Measurements from ENCODE around the gene COX6B2.

COX6B2 gene

DNA sequence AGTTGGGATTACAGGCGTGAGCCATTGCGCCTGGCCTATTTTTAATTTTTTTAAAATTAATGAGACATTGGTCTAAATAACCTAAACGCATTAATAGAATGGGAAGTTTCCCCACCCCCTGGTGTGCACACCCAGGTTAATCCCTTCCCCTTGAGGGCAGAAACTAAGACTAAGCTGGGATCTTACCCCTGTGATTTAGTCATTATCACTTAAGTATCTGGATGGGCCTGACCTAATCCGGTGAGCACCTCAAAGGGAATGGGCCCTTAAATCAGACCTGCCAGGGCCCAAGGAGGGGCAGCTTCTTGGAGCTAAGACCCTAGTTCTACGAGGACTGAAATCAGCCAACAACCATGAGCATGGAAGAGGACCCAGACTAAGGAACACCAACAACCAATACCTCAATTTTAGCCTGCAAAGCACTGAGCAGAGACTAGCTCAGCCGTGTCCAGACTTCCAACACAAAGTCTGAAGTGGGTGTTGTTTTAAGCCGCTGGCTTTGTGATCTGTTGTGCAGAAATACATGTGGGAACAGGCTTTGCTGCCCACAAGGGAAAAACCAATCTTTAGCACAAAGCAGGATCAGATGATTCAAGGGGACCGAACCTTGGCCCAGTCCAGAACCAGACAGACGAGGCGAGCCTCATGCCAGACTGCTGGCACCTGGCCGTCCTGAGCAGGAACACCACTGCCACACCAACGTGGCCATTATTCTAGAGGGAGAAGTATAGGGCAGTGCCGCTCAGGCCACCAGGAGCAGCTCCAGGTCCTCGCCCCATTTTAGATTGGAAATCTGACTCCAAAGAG is 46.0 kb upstream of the COX6B2 start:
- TF ChIP-seq ZNF660 (tag by site-specific recombination; IDR thresholded peaks at IDR 0.05) (peak; percentile 9; the same call in 1 of the 2 replicates), ZNF10 (tag by site-specific recombination; IDR thresholded peaks at IDR 0.05) (peak; percentile 99), ZFHX2 (tag by site-specific recombination; conservative IDR thresholded peaks at IDR 0.05) (no peak), ZBTB21 (tag by site-specific recombination; IDR thresholded peaks at IDR 0.05) (no peak), ZNF521 (tag by site-specific recombination; IDR thresholded peaks at IDR 0.05) (no peak), ZNF664 (tag by site-specific recombination; IDR thresholded peaks at IDR 0.05) (peak; percentile 47; the same call in 1 of the 2 replicates), ZNF600 (tag by site-specific recombination; IDR thresholded peaks at IDR 0.05) (peak; percentile 80)
- POLR2A ChIA-PET: interaction anchor here (0.8 to 3.9 kb wide), 12 partner anchors 7 to 259 kb away, joined by 3 to 62 read pairs (median 4); partner anchors contain the start of genes HSPBP1, KMT5C, RPL28 and UBE2S
- Histone ChIP-seq H3K9me3 (ENCODE audit: control insufficient read depth, insufficient read depth, low read depth, low read length) (no peaks in the 10 kb centered on the region), H3K36me3 (ENCODE audit: control insufficient read depth in 2 of 2, insufficient read depth in 1 of 2, low read length in 2 of 2) (peaks cover 36 to 49% of the 10 kb centered on the region in 2 experiments), H3K4me1 (ENCODE audit: control insufficient read depth, insufficient read depth, low read length) (no peaks in the 10 kb centered on the region; the same call in 1 of the 2 replicates), H3K4me3 (ENCODE audit: low read depth, low read length) (no peak overlapping the region), H3K27ac (ENCODE audit: extremely low read depth, low read depth, low read length) (peak overlapping the region; percentile 11; the same call in 1 of the 2 replicates)
- CTCF ChIA-PET: interaction anchor here (0.9 to 1.5 kb wide), 2 partner anchors 80 to 259 kb away, joined by 3 to 4 read pairs; no protein-coding TSS in a partner anchor

DNA sequence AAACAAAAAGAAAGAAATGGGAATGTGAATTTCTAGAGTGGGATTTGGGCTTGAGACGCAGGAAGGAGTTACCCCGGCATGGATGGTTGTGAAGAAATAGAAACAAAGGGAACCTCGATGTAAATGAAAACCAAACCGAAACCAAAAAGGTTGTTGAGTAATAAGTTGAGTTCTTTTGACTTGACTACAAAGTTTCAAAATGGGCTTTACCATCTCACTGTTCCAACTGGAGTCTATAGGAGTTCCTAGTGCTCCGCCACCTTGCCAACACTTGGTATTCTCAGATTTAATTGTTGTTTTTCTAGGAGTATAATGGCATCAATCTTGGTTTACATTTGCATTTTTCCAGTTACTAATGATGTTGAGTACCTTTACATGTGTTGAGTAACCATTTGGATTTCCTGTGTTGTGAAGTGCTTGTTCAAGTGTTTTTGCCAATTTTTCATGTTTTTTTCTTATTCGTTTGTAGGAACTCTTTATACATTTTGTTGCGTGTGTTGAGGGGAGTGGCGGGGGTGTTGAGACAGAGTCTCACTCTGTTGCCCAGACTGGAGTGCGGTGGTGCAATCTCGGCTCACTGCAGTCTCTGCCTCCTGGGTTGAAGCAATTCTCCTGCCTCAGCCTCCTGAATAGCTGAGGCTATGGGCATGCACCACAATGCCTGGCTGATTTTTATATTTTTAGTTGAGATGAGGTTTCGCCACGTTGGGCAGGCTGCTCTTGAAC is 43.8 kb upstream of the COX6B2 start:
- H3K4me3 ChIP-seq (ENCODE audit: low read depth, low read length): no peak overlapping the region
- H3K4me1 ChIP-seq (ENCODE audit: control insufficient read depth, insufficient read depth, low read length): no peaks in the 10 kb centered on the region; the same call in 1 of the 2 replicates
- no peaks in the 10 kb centered on the region for H3K9me3 ChIP-seq (ENCODE audit: control insufficient read depth, insufficient read depth, low read depth, low read length)
- POLR2A ChIA-PET: interaction anchor here (0.8 to 3.9 kb wide), 7 partner anchors 9 to 214 kb away, joined by 3 to 62 read pairs (median 12); partner anchors contain the start of genes ISOC2, KMT5C, PPP6R1 and RPL28
- H3K36me3 ChIP-seq (ENCODE audit: control insufficient read depth in 2 of 2, insufficient read depth in 1 of 2, low read length in 2 of 2): peaks cover 19 to 29% of the 10 kb centered on the region in 2 experiments
- CTCF ChIA-PET: no interaction called here
- no peak overlapping the region for H3K27ac ChIP-seq (ENCODE audit: extremely low read depth, low read depth, low read length)
- TF ChIP-seq ZNF596 (tag by site-specific recombination; IDR thresholded peaks at IDR 0.05) (no peak), ZNF10 (tag by site-specific recombination; IDR thresholded peaks at IDR 0.05) (peak; percentile 5; the same call in 1 of the 2 replicates), ZNF664 (tag by site-specific recombination; IDR thresholded peaks at IDR 0.05) (0 out of 2 replicates have a peak, but pooled peaks have one; percentile 8)

DNA sequence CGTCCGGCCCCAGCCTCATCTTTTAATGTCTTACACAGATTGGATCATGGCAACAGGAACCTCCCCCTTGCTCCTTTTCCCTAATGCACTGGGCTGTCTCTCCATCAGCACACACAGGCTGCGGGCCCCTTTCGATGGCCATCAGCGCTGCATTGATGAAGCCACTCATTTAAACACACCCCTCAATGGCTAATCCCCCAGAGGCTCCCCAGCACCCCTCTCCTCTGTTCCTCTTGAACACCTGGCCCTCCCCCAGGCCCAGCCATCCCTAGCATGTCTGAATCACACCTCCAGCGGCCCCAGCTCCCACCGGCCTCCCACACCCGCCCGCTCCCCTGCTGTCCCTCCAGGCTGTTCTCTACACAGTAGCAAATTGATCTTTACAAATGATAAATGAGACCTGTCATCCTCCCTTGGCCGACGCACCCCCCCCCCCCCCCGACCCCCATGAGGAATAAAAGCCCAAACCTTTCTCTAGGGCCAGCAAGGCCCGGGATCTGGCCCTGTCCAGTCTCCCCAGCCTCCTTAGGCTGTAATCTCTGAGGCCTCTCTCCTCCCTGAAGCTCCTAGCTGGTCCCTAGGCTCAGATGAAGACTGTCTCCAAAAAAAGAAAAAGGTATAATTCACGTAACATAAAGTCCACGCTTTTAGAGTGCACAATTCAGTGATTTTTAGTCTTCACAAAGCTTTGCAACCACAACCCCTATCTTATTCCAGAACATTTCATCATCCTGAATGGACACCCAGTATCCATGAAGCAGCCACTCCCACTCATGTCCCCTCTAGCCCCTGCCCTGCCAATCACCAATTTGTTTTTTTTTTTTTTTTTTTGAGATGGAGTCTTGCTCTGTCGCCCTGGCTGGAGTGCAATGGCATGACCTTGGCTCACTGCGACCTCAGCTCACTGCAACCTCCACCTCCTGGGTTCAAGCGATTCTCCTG is 38.6 kb upstream of the COX6B2 start:
- Histone ChIP-seq H3K27ac (ENCODE audit: extremely low read depth, low read depth, low read length) (no peak overlapping the region), H3K9me3 (ENCODE audit: control insufficient read depth, insufficient read depth, low read depth, low read length) (no peaks in the 10 kb centered on the region), H3K4me1 (ENCODE audit: control insufficient read depth, insufficient read depth, low read length) (peaks cover 19% of the 10 kb centered on the region), H3K36me3 (ENCODE audit: control insufficient read depth in 2 of 2, insufficient read depth in 1 of 2, low read length in 2 of 2) (peaks cover 8 to 40% of the 10 kb centered on the region in 2 experiments), H3K4me3 (ENCODE audit: low read depth, low read length) (no peak overlapping the region)
- ChIA-PET CTCF (interaction anchor here (0.5 to 3.9 kb wide), 4 partner anchors 25 to 213 kb away, joined by 3 to 14 read pairs (median 6); no protein-coding TSS in a partner anchor), POLR2A (interaction anchor here (0.6 to 3.6 kb wide), 11 partner anchors 10 to 209 kb away, joined by 3 to 37 read pairs (median 5); partner anchors contain the start of genes KMT5C, NAT14 and UBE2S)
- TF ChIP-seq ZNF707 (tag by site-specific recombination; IDR thresholded peaks at IDR 0.05): no peak
- no peak for TF ChIP-seq ZNF146 (tag by site-specific recombination; IDR thresholded peaks at IDR 0.05)
- no peak for TF ChIP-seq ZNF501 (tag by site-specific recombination; IDR thresholded peaks at IDR 0.05)
- peak; percentile 77 for TF ChIP-seq GLIS1 (tag by site-specific recombination; IDR thresholded peaks at IDR 0.05)
- no peak for TF ChIP-seq ZNF311 (tag by site-specific recombination; IDR thresholded peaks at IDR 0.05; ENCODE audit: borderline replicate concordance)
- peak; percentile 44; the same call in 1 of the 2 replicates for TF ChIP-seq ZNF600 (tag by site-specific recombination; IDR thresholded peaks at IDR 0.05)
- no peak for TF ChIP-seq ZNF133 (tag by site-specific recombination; IDR thresholded peaks at IDR 0.05)
- TF ChIP-seq BCL11B (tag by site-specific recombination; IDR thresholded peaks at IDR 0.05; ENCODE audit: low read depth): peak; percentile 55; the same call in 1 of the 2 replicates
- no peak for TF ChIP-seq SP7 (tag by site-specific recombination; IDR thresholded peaks at IDR 0.05)
- 0 out of 2 replicates have a peak, but pooled peaks have one; percentile 12 for TF ChIP-seq KLF9 (tag by site-specific recombination; IDR thresholded peaks at IDR 0.05; ENCODE audit: low read depth)
- TF ChIP-seq ZNF24 (tag by site-specific recombination; IDR thresholded peaks at IDR 0.05): no peak
- TF ChIP-seq EGR2 (tag by site-specific recombination; IDR thresholded peaks at IDR 0.05; ENCODE audit: low read depth): peak; percentile 73; the same call in 1 of the 2 replicates
- peak; percentile 72 for TF ChIP-seq ZFHX2 (tag by site-specific recombination; conservative IDR thresholded peaks at IDR 0.05)
- no peak for TF ChIP-seq ZNF221 (tag by site-specific recombination; IDR thresholded peaks at IDR 0.05; ENCODE audit: borderline replicate concordance)
- TF ChIP-seq ZIC2 (tag by site-specific recombination; IDR thresholded peaks at IDR 0.05): peak; percentile 26; the same call in 1 of the 2 replicates
- no peak for TF ChIP-seq WT1 (tag by site-specific recombination; IDR thresholded peaks at IDR 0.05)
- TF ChIP-seq ZNF175 (tag by site-specific recombination; IDR thresholded peaks at IDR 0.05): no peak

Data from HEK293 (cell line).